HepG2 (cell line): ENCODE measurements around the gene HECTD1. TPM values are rescaled to one million over a fixed set of nuclear protein-coding genes. Genes with fewer than 3 reads are reported as not detected.

Source experiments
- HOXD1 ChIP-seq: sonication (generic); formaldehyde crosslinking; IDR thresholded peaks from 2 replicates; pipeline ENCODE4 v1.5.0; 2020; ENCODE audit warnings: missing genetic modification reagents
- MTF1 ChIP-seq: sonication (generic); formaldehyde crosslinking; IDR thresholded peaks from 2 replicates; pipeline ENCODE4 v1.5.0; 2020; ENCODE audit warnings: missing genetic modification reagents
- RFX5 ChIP-seq: IDR thresholded peaks from 2 replicates; pipeline ENCODE4 v1.6.1; 2011; ENCODE audit warnings: low read depth, low read length, improper control_type of control experiment
- SMARCC2 ChIP-seq: fragments of 450-650 bp; IDR thresholded peaks from 2 replicates; pipeline ENCODE4 v1.6.1; 2017; ENCODE audit warnings: antibody characterized with exemption, mild to moderate bottlenecking
- STAT5B ChIP-seq: sonication (generic); formaldehyde crosslinking; IDR thresholded peaks from 2 replicates; pipeline ENCODE4 v1.4.0; 2020; ENCODE audit warnings: missing genetic modification reagents
- ZBTB40 ChIP-seq, 2 experiments: fragments of 450-650 bp in 1 of 2; sonication (generic) in 1 of 2; formaldehyde crosslinking in 1 of 2; IDR thresholded peaks; 2 replicates each; pipeline versions ENCODE4 v1.6.1 to v1.8.0; 2016 to 2022; ENCODE audit warnings: antibody characterized with exemption in 1 of 2, mild to moderate bottlenecking in 1 of 2, missing genetic modification reagents in 1 of 2
- ZNF232 ChIP-seq: sonication (generic); formaldehyde crosslinking; IDR thresholded peaks from 2 replicates; pipeline ENCODE4 v1.4.0; 2020; ENCODE audit warnings: missing genetic modification reagents, borderline replicate concordance
- ZNF512 ChIP-seq: sonication (generic); formaldehyde crosslinking; IDR thresholded peaks from 2 replicates; pipeline ENCODE4 v1.4.0; 2020; ENCODE audit warnings: mild to moderate bottlenecking, missing genetic modification reagents
- ZNF570 ChIP-seq: sonication (generic); formaldehyde crosslinking; IDR thresholded peaks from 2 replicates; pipeline ENCODE4 v1.4.0; 2020; ENCODE audit warnings: mild to moderate bottlenecking, missing genetic modification reagents, borderline replicate concordance
- ZNF687 ChIP-seq: sonication (generic); formaldehyde crosslinking; IDR thresholded peaks from 2 replicates; pipeline ENCODE4 v1.5.1; 2020; ENCODE audit warnings: mild to moderate bottlenecking, missing genetic modification reagents, moderate library complexity
- polyA plus RNA-seq, 8 experiments: library from polyadenylated mRNA; depleted of rRNA in 3 of 8; stranded (reverse) in 7 of 8; unstranded in 1 of 8; fragments of >200 nt; fragmentation: Illumina TruSeq in 4 of 8; extraction: Trizol in 4 of 8; gene quantifications; 2 replicates each; pipeline versions ENCODE4 v1.2.1 to v1.2.3, GENCODE V29; 2011 to 2016; ENCODE audit warnings: low read depth in 4 of 8, missing spikeins in 1 of 8, mixed read lengths in 1 of 8; ENCODE audit not compliant: insufficient read depth in 1 of 8
- total RNA-seq, 5 experiments: library from RNA; depleted of rRNA; stranded (reverse); fragments of >200 nt; fragmentation: Illumina TruSeq; extraction: Trizol; gene quantifications; 2 replicates each; pipeline ENCODE4 v1.2.3, GENCODE V29; 2016; ENCODE audit warnings: low read depth in 1 of 5

The HECTD1 gene
- total and polyA plus RNA-seq, 2 of the 13 experiments (the other 11 are each of a cell fraction or from before 2014, with no cell fraction given) = 312 to 560 TPM

- TF ChIP-seq ZNF512 (CRISPR knock-in tag) (peak; percentile 54; the same call in 1 of the 2 replicates), ZNF570 (CRISPR knock-in tag) (no peak), HOXD1 (CRISPR knock-in tag) (no peak), SMARCC2 (no peak), RFX5 (no peak), ZNF687 (CRISPR knock-in tag) (peak; percentile 86), ZBTB40 (IDR thresholded peaks at IDR 0.05) (no peak), ZBTB40 (CRISPR knock-in tag; IDR thresholded peaks at IDR 0.05) (peak; percentile 33; the same call in 1 of the 2 replicates), STAT5B (CRISPR knock-in tag) (no peak), ZNF232 (no peak), MTF1 (CRISPR knock-in tag) (no peak)
Observed at GRCh38 chr14:31251028-31251958, 43.7 kb upstream of the HECTD1 start (continued).
